Panc1 (cell line): ENCODE results near the gene CDKN2AIP. TPM values are rescaled to one million over a fixed set of nuclear protein-coding genes. Genes with fewer than 3 reads are reported as not detected.
A peak's percentile ranks its signal among the peaks of the same experiment; 100 is the strongest.

ENCODE experiments used
- ATAC-seq: fragments of 200-7000 bp; cut with Tn5 transposase; 2 replicates; pipeline ENCODE4 v1.9.1; 2020; ENCODE audit warnings: mild to moderate bottlenecking, moderate library complexity
- BruUV-seq: library from RNA; stranded (reverse); fragments of 400-500 nt; replicated peaks from 2 replicates; lab custom pipeline; 2021; lab: Mats Ljungman, UMichigan
- CTCF ChIA-PET: fragments of 300-600 bp; sonication (Branson Sonifier 250); formaldehyde crosslinking; loops from one replicate; lab custom pipeline; 2022; ENCODE audit warnings: antibody characterized with exemption; lab: Charles Lee
- POLR2A ChIA-PET: fragments of 300-600 bp; sonication (Branson Sonifier 250); formaldehyde crosslinking; loops from one replicate; lab custom pipeline; 2022; ENCODE audit warnings: antibody characterized with exemption; lab: Charles Lee
- DNase-seq: peaks from one replicate; pipeline ENCODE4 v3.0.0-alpha.2; 2010; ENCODE audit warnings: low read depth, low spot score
- H3K27ac ChIP-seq: 2 replicates; pipeline ENCODE4 v1.5.1; 2011; ENCODE audit warnings: mild to moderate bottlenecking, low read length, inconsistent platforms
- H3K27me3 ChIP-seq: fragments of 200-500 bp; sonication (Bioruptor generic); 2 replicates; pipeline ENCODE4 v1.6.0; 2014; ENCODE audit warnings: low read length, inconsistent platforms; ENCODE audit not compliant: control insufficient read depth, insufficient read depth
- H3K36me3 ChIP-seq: fragments of 200-500 bp; sonication (Bioruptor generic); 2 replicates; pipeline ENCODE4 v1.5.1; 2014; ENCODE audit warnings: inconsistent platforms, mild to moderate bottlenecking, low read length, moderate library complexity; ENCODE audit not compliant: control insufficient read depth, insufficient read depth
- H3K4me1 ChIP-seq: 2 replicates; pipeline ENCODE4 v1.5.1; 2011; ENCODE audit warnings: inconsistent platforms, mild to moderate bottlenecking, low read length, moderate library complexity; ENCODE audit not compliant: control insufficient read depth, insufficient read depth
- H3K4me3 ChIP-seq, 2 experiments: 2 replicates each; pipeline ENCODE4 v1.5.1; 2011 to 2012; ENCODE audit warnings: low read depth in 2 of 2, low read length in 2 of 2, mild to moderate bottlenecking in 2 of 2, inconsistent platforms in 1 of 2, moderate library complexity in 1 of 2
- H3K9me3 ChIP-seq: fragments of 200-500 bp; sonication (Bioruptor generic); 2 replicates; pipeline ENCODE4 v1.5.1; 2014; ENCODE audit warnings: low read depth, mild to moderate bottlenecking, inconsistent platforms, low read length, moderate library complexity; ENCODE audit not compliant: control insufficient read depth, insufficient read depth
- POLR2AphosphoS5 ChIP-seq: IDR thresholded peaks from 2 replicates; pipeline ENCODE4 v1.6.1; 2012; ENCODE audit warnings: mild to moderate bottlenecking, low read depth, low read length, moderate library complexity
- SIN3A ChIP-seq: IDR thresholded peaks from 2 replicates; pipeline ENCODE4 v1.6.1; 2012; ENCODE audit warnings: low read depth, mild to moderate bottlenecking, low read length, moderate library complexity, borderline replicate concordance; ENCODE audit not compliant: insufficient read depth
- TCF7L2 ChIP-seq: IDR thresholded peaks from 2 replicates; pipeline ENCODE4 v1.6.1; 2011; ENCODE audit warnings: mild to moderate bottlenecking, low read depth, low read length, inconsistent platforms
- in situ Hi-C: cut with HindIII; loops from 2 replicates; pipeline ENCODE4 v1.10.0; 2016; ENCODE audit warnings: low sequenced_read_pairs, low pct_unique_long_range_greater_than_20kb
- intact Hi-C: fragments of 100-400 bp; cut with micrococcal nuclease; formaldehyde crosslinking; loops from one replicate; pipeline ENCODE4 v1.10.0; 2022; ENCODE audit not compliant: unreplicated experiment
- total RNA-seq: library from RNA; stranded (reverse); gene quantifications from one replicate; pipeline ENCODE4 v1.2.1, GENCODE V29; 2021; ENCODE audit not compliant: unreplicated experiment
- TF ChIP-seq, protein P1 (sequence below), 2 experiments: IDR thresholded peaks; 2 replicates each; pipeline ENCODE4 v1.6.1; 2011 to 2012; ENCODE audit warnings: low read depth in 2 of 2, control low read depth in 1 of 2, low read length in 1 of 2, mild to moderate bottlenecking in 1 of 2, moderate library complexity in 1 of 2; ENCODE audit not compliant: insufficient read depth in 1 of 2
- TF ChIP-seq, protein P2 (sequence below): fragments of 450-650 bp; IDR thresholded peaks from 2 replicates; pipeline ENCODE4 v1.5.1; 2017; ENCODE audit warnings: mild to moderate bottlenecking

Gene CDKN2AIP
- total RNA-seq, 1 experiment from 2014 or later: 21.1 TPM

DNA sequence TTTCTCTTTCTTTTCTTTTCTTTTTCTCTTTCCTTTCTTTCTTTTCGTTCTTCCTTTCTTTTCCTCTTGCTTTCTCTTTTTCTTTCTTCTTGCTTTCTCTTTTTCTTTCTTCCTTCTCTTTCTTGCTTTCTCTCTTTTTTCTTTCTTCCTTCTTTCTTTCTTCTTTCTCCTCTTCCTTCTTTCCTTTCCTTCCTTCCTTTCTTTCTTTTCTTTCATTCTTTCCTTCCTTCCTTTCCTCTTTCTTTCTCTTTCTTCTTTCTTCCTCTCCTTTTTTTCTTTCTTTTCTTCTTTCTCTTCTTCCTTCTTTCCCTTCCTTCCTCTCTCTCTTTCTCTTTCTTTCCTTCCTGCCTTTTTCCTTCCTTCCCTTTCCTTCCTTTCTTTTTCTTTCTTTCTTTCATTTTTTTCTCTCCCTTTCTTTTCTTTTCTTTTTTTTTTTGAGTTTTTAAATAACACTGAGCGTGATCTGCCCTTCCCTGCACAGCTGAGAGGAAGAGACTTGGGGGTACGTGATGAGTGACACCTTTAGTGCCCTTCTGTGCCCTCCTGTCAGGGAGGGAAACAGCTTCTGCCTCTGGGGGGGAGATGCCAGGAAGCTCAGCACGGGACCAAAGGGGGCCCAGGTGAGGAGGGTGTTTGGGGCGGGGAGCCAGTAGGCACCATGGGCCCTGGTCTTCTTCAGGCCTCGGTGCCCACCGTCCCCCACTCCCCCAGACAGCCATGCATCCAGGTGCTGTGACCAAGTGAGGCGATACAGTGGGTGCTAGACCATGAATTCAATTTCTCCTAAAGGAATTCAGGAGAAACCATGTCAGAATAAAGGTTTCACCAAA is 36.6 kb upstream of the CDKN2AIP start:
- Histone ChIP-seq H3K4me3 (peak overlapping the region; percentile 45 to 71), H3K4me1 (peaks cover 20% of the 10 kb centered on the region), H3K27me3 (no peaks in the 10 kb centered on the region), H3K27ac (peak overlapping the region; percentile 88), H3K36me3 (no peaks in the 10 kb centered on the region), H3K9me3 (no peaks in the 10 kb centered on the region)
- TF ChIP-seq POLR2AphosphoS5: no peak
- TF ChIP-seq, protein P1, sequence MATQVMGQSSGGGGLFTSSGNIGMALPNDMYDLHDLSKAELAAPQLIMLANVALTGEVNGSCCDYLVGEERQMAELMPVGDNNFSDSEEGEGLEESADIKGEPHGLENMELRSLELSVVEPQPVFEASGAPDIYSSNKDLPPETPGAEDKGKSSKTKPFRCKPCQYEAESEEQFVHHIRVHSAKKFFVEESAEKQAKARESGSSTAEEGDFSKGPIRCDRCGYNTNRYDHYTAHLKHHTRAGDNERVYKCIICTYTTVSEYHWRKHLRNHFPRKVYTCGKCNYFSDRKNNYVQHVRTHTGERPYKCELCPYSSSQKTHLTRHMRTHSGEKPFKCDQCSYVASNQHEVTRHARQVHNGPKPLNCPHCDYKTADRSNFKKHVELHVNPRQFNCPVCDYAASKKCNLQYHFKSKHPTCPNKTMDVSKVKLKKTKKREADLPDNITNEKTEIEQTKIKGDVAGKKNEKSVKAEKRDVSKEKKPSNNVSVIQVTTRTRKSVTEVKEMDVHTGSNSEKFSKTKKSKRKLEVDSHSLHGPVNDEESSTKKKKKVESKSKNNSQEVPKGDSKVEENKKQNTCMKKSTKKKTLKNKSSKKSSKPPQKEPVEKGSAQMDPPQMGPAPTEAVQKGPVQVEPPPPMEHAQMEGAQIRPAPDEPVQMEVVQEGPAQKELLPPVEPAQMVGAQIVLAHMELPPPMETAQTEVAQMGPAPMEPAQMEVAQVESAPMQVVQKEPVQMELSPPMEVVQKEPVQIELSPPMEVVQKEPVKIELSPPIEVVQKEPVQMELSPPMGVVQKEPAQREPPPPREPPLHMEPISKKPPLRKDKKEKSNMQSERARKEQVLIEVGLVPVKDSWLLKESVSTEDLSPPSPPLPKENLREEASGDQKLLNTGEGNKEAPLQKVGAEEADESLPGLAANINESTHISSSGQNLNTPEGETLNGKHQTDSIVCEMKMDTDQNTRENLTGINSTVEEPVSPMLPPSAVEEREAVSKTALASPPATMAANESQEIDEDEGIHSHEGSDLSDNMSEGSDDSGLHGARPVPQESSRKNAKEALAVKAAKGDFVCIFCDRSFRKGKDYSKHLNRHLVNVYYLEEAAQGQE (IDR thresholded peaks at IDR 0.05; ENCODE audit: insufficient read depth in 1 of 2, low read depth in 2 of 2, low read length in 1 of 2): no peak
- TF ChIP-seq, protein P2, sequence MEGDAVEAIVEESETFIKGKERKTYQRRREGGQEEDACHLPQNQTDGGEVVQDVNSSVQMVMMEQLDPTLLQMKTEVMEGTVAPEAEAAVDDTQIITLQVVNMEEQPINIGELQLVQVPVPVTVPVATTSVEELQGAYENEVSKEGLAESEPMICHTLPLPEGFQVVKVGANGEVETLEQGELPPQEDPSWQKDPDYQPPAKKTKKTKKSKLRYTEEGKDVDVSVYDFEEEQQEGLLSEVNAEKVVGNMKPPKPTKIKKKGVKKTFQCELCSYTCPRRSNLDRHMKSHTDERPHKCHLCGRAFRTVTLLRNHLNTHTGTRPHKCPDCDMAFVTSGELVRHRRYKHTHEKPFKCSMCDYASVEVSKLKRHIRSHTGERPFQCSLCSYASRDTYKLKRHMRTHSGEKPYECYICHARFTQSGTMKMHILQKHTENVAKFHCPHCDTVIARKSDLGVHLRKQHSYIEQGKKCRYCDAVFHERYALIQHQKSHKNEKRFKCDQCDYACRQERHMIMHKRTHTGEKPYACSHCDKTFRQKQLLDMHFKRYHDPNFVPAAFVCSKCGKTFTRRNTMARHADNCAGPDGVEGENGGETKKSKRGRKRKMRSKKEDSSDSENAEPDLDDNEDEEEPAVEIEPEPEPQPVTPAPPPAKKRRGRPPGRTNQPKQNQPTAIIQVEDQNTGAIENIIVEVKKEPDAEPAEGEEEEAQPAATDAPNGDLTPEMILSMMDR: no peak
- TF ChIP-seq TCF7L2: no peak
- no peak for TF ChIP-seq SIN3A
- ChIA-PET POLR2A (no interaction called here), CTCF (interaction anchor here (0.5 to 0.7 kb wide), 3 partner anchors 15 to 22 kb away, joined by 3 to 5 read pairs (median 4); no protein-coding TSS in a partner anchor)
- TSS peak; percentile 97 for BruUV-seq
- no peak for DNase-seq
- in situ Hi-C loops: no loop called here
- no peak for ATAC-seq
- intact Hi-C loops: no loop called here

GRCh38 chr4:183408796-183409195 is 35.6 kb upstream of the CDKN2AIP start:
- POLR2A ChIA-PET: no interaction called here

More at GRCh38 chr4:183408796-183409195, 35.6 kb upstream of the CDKN2AIP start:
- ATAC-seq (peak; percentile 64), DNase-seq (no peak)
- peaks cover 20% of the 10 kb centered on the region for H3K4me1 ChIP-seq
- no peak for TF ChIP-seq SIN3A
- TF ChIP-seq, protein P1 (IDR thresholded peaks at IDR 0.05; ENCODE audit: insufficient read depth in 1 of 2, low read depth in 2 of 2, low read length in 1 of 2): no peak
- TF ChIP-seq, protein P2: no peak
- no peak for TF ChIP-seq TCF7L2
- no peak for TF ChIP-seq POLR2AphosphoS5
- no peaks in the 10 kb centered on the region for H3K27me3 ChIP-seq
- no peaks in the 10 kb centered on the region for H3K9me3 ChIP-seq
- peak overlapping the region in 1 of 2 experiments; percentile 71; a peak in 3 of 4 replicates for H3K4me3 ChIP-seq
- no TSS peak for BruUV-seq
- CTCF ChIA-PET: interaction anchor here (0.6 kb wide), 1 partner anchor 149 kb away, joined by 5 read pairs; no protein-coding TSS in a partner anchor
- peak overlapping the region; percentile 88 for H3K27ac ChIP-seq
- intact Hi-C loops (no loop called here), in situ Hi-C loops (no loop called here)
- no peaks in the 10 kb centered on the region for H3K36me3 ChIP-seq
